HG02885 (cell line): Measurements from ENCODE around the gene FAAP100.
"Not testable (repeated sequence)": the region's sequence is repeated elsewhere in the genome, so short reads cannot be mapped to it uniquely, and the experiment has no call there.

ENCODE experiments used
- ATAC-seq: cut with Tn5 transposase; IDR thresholded peaks from one replicate; pipeline ENCODE4 v1.9.1; 2021; ENCODE audit warnings: mild to moderate bottlenecking; ENCODE audit not compliant: unreplicated experiment, poor library complexity

The FAAP100 gene, protein sequence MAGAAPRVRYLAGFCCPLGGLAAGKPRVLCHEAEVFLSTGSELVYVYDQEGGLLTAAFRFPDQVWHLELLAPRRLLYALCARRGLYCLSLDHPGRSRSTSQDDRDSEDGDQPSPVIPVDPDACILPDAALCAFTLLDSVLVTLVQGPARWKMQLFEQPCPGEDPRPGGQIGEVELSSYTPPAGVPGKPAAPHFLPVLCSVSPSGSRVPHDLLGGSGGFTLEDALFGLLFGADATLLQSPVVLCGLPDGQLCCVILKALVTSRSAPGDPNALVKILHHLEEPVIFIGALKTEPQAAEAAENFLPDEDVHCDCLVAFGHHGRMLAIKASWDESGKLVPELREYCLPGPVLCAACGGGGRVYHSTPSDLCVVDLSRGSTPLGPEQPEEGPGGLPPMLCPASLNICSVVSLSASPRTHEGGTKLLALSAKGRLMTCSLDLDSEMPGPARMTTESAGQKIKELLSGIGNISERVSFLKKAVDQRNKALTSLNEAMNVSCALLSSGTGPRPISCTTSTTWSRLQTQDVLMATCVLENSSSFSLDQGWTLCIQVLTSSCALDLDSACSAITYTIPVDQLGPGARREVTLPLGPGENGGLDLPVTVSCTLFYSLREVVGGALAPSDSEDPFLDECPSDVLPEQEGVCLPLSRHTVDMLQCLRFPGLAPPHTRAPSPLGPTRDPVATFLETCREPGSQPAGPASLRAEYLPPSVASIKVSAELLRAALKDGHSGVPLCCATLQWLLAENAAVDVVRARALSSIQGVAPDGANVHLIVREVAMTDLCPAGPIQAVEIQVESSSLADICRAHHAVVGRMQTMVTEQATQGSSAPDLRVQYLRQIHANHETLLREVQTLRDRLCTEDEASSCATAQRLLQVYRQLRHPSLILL

DNA sequence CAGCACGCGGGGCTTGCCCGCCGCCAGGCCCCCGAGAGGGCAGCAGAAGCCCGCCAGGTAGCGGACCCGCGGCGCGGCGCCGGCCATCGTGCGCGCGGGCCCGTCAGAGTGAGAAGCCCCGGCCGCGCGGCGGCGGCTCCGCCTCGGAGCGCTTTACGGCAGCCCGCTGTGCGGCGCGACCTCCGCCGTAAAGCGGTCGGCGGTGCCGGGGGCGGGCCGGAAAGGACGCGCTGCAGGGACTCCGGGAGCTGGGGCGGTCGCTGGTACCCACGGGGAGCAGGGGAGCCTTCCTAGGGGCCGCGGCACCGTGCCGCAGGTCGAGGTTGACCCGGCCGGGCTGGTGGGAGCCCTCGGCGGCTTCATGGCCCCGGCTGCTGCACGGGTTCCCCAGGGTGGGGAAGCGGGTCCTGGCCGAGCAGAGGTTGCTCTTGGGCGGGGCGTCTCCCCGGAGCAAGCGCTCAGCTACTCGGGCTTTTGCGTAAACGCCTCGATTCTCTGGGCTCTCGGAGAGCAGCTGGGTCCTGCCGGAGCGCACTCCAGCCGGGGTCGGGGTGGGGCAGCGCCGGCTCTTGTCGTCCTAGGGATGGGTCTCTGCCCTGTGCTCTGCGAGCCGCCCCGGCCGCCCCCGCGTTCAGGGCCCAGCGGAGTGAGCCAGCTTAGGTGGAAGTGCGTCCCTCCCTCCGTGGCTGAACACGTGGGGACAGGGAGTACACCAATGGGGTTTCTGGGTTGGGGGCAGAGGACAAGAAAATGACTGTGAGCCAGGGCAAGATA, at the start of gene FAAP100:
Gene FAAP100 (minus strand): TSS at position 110 of the 774 bp plus-strand sequence. CDS start 23 bp downstream, at position 87.
- peak; percentile 59 for ATAC-seq

DNA sequence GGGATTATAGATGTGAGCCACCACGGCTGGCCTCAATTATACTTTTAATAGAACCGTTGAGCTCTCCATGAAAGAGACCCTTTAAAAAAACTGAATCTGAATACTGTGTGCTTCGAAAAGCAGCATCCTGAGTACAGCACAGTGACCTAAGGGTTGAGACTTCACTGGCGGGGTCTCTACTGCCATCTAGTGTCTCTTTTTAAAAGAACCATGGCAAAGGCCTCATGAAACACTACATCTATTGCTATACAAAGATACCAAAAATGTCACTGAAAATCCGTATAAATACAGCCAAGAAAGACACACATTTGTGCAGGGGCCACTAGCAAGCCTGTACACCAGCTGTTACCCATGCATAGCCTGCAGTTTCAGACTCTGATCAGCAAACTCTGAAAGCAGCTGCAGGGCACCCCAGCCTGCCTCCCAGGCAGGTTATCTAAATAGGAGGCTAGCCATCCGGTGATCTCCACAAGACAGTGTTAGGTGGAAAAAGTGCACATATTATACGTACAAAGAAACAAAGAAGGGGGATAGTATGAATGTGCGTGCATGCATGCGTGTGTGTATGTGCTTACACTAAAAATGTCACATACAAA, 49.5 kb upstream of the FAAP100 start:
- ATAC-seq = no peak

DNA sequence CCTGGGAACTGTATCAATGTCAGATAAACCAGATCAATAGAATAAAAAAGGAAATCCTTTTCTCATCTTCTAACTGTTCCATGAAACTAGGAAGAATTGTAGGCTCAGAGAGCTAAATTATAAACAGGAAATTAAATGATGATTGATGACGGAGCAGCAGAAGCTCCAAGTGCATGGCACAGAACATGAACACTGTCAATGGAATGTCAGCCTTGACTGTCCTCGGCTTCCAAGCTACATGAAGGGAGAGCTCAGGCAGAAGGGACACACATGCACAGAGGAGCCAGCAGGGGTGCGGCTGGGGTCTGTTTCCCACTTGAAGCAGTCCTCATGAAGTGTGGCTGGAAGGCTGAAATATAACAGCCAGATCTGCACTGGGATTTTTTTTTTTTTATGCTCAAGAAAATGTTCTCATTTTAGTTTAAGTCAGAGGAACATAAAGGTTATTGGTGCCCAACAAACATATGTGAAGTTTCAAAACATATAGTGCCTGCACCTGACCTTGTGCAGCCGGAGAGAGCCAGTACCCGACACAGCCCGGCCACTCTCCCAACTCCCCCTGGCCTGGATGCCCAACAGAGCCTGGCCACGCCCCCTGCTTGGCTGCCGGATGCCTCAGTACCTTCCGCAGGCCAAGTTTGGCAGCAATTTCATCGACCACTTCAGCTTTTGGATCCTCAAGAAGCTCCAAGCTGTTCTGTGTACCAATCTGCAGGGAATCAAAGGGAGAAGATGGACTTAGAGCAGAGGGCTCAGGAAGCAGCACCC, 47.8 kb upstream of the FAAP100 start:
- no peak for ATAC-seq

DNA sequence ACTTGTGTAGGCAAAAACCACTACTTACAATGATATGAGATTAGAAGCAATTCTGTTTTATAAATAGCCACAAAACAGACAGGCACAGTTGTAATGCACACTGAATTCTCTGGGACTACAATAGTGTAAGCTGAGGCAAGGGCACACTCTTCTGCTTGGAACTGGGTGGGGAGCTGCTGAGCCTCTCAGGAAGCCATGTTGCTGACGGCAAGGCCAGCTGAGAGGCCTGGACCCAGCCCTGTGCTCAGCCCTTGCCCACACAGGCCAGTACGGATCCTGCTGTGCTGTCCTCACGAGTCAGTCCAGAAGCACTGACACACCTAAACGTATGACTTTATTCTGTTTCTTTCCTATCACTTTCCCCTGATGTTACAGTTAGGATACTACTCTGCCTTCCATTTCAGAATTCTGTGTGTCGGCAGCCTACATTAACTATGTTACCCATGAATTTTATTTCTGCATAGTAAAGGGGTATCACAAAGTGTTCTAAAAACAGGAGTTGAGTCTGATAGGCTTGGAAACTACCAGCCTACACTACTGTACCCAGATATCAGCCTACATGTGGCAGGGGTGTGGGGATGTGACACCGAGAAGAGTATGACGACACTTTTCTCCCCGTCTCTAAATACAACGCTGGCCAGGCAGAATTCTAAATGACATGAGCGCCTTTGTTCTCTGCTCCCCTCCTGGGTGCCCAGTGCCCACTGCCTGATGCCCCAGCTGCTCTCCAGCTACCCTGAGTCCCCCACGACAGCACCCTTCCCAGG, 41.1 kb upstream of the FAAP100 start:
- ATAC-seq = no peak

DNA sequence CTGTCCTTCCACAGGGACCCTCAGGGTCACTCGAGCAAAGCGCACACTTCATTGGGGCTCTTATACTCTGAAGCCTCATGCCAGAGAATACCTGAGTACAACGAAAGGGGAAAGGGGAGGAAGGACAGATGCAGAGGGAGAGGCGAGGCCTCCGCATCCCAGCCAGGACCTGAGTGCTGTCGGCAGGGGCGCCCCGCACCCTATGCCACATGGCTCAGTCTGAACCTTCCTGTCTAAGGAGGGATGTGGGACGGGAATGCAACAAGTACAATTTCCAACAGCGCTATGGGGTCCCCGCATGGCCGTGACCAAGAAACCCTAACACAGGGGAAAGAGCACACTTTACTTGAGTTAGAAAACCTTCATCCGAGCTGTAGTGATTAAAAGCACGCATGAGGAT, 39.8 kb upstream of the FAAP100 start:
- no peak for ATAC-seq

DNA sequence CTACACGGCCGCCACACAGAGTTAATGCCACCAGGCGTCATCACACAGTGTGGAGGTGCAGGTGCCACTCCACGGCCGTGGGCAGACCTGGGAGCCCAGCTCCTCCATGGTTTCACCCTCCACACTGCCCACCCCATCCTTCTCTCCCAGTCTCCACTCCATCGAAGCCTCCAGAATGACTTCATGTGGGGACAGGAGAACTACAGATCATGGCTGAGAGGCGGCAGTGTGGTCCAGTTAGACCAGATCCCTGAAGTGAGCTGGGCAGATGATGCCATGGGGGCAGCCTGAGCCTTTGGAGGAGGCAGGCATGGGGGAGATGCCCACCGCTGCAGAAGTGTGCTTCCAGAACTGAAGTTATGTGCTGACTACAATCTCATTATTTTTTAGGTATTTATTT, 38.0 kb upstream of the FAAP100 start:
- no peak for ATAC-seq

DNA sequence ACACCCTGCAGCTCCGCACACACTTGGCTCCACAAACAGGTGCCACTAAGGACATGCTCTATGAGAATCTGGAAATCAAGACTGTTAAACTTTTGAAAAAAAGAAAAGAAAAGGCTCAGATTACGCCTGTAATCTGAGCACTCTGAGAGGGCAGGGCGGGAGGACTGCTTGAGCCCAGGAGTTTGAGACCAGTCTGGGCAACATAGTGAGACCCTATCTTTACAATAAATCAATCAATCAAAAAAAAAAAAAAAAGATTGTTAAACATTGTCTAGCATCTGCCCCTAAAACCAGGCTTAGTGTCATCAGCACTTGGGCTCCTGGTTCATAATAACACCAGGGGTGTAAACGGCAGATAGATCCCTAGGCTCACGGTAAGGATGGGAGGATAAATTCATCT, 37.5 kb upstream of the FAAP100 start:
- ATAC-seq = no peak

DNA sequence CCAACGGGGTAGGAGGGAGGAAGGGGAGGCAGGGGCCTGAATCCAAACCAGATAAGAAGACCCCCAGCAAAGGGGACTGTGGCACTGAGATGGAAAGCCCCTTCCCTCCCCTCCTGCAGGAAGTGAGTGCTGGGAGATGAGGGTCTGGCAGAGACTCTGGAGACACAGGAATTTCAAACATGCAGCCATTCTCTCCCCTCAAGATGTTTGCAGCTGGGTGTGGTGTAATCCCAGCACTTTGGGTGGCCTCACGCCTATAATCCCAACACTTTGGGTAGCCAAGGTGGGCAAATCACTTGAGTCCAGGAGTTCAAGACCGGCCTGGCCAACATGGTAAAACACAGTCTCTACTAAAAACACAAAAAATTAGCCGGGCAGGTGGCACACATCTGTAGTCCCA, 33.9 kb upstream of the FAAP100 start:
- ATAC-seq = no peak

DNA sequence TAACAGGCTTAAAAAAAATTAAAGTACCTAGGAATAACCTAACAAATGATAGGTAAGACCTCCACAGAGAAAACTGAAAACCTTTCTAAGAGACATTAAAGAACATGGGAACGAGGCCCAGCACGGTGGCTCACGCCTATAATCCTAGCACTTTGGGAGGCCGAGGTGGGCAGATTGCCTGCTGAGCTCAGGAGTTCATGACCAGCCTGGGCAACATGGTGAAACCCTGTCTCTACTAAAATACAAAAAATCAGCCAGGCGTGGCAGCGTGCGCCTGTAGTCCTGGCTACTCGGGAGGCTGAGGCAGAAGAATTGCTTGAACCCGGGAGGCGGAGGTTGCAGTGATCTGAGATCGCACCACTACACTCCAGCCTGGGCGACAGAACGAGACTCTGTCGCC, 32.6 kb upstream of the FAAP100 start:
- not testable (repeated sequence) for ATAC-seq

DNA sequence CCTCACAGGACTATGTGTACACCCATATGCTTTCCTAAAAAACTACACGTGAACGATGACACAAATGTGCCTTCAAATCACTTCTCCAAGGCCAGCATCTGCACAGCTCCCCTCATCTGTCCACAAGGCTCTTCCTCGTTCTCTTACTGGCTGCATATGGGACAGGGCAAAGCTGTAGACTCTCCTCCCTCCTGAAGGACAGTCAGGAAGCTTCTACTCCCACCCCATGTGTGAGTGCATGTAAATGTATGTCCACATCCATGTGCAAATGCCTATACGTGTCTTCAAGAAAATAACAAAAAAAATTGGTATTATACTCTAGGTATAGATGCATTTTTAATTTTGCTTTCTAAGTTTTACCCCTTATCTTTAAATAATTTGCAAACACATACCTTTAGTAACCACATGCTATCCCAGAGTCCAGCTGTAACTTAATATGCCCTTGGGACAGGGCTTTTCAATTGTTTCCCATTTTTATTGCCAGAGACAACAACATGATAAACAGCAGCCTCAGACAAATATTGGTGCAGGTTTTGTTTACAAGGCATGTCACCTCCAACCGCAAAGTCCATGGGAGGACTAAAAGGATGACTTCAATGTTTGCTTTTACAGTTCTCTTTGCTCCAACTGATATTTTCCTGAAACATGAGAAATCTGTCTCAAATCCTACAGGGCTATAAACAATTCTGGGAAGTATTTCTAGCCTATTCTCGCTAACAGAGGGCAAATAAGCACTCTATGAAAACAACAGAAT, 31.6 kb upstream of the FAAP100 start:
- no peak for ATAC-seq

DNA sequence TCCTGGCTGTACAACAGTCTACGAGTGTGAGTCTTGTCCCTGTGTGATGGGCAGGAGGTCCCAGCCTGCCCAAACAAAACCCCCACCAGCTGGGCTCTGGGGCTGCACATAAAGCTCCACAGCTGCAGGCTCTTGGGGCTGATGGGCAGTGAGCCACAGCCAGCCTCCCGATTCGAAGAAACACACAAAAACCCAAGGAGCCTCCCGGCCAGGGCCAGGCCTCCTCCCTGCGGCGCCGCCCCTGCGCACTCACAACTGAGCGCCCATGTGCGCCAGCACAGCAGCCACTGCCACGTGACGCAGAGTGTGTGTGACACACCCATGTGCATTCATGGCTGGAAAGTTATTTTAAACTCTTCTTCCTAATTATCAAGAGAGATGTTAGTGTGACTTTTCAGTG, 30.6 kb upstream of the FAAP100 start:
- ATAC-seq = no peak

DNA sequence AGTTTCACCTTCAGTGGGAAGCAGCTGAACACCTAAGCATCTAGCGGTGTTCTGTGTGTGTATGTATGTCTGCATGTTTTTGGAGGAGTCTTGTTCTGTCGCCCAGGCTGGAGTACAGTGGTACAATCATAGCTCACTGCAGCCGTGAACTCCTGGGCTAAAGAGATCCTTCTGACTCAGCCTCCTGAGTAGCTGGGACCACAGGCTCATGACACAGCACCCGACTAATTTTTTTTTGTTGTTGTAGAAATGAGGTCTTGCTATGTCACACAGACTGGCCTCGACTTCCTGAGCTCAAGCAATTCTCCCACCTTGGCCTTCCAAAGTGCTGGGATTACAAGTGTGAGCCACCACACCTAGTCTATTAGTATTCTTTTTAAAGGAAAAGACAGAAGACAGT, 30.2 kb upstream of the FAAP100 start:
- ATAC-seq = no peak

DNA sequence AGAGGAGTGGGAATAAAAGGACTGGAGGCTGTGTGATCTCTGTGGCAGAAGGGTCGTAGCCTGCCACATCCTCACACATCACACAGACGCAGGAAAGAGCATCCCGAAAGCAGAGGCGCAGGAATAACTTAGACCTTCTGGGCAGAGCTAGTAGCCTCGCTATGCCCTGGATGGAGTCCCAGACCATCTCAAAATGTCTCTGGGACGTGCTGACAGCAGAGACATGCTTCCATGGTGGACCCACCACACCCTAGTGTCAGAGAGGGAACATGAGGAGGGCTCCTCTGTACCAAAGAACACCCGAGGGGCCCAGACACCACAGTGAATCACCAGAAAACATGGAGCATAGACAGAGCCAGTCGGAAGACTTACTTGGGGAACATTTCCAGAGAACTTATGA, 29.6 kb upstream of the FAAP100 start:
- ATAC-seq = no peak

DNA sequence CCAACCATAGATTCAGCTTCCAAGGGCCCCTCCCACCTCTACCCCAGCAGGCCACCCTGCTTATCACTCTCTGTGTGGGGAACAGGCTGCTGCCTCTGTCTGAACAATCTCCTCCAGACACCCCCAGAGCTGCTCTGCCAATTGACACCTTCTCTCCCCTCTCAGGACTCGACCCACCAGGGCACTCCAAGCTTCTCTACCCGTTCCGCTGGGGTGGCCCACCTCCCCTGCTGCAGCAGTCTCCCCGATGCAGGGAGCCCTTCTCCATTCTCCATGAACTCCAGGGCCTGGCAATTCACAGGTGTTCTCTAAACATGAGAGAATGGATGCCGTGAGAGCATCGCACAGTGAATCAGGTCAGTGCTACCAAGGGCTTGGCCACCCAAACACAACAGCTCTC, 28.3 kb upstream of the FAAP100 start:
- ATAC-seq = no peak

DNA sequence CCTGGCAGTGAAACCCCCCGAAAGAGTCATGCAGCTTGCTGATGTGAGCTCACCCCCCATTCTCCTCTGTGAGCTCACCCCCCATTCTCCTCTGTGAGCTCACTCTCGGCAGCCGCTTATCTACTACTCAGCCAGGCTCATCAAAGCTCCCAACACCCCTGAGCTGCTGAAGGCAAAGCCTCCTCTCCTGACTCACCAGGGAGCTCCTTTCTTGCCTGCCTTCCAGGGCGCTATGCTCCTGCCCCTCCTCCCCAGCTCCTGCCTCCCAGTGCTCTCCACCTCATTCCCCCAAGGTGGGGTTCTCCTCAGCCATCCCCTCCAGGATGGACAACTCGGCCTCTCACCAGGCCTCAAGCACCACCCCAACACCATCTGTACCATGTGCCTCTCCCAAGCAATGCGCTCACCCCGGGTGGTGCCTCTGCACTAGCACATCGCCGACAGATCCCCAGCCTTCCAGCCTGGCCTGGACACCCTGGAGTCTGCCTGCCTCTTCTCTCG, 27.7 kb upstream of the FAAP100 start:
- ATAC-seq = no peak

DNA sequence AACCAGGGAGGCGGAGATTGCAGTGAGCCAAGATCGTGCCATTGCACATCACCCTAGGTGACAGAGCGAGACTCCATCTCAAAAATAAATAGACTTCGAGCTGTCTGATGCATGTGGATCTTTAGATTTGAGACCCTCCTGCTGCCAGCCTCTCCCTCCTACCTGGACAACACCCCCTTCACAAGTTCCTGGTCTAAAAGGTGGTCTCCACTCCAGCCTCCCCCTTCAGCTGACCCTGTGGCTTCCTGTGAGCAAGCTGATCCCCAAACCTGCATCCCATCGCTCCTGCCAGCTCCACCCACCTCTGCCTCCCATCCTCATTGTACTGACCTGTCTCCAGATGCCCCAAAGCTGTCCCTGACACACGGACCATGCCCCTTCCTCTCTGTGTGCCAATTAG, 27.1 kb upstream of the FAAP100 start:
- ATAC-seq = no peak

DNA sequence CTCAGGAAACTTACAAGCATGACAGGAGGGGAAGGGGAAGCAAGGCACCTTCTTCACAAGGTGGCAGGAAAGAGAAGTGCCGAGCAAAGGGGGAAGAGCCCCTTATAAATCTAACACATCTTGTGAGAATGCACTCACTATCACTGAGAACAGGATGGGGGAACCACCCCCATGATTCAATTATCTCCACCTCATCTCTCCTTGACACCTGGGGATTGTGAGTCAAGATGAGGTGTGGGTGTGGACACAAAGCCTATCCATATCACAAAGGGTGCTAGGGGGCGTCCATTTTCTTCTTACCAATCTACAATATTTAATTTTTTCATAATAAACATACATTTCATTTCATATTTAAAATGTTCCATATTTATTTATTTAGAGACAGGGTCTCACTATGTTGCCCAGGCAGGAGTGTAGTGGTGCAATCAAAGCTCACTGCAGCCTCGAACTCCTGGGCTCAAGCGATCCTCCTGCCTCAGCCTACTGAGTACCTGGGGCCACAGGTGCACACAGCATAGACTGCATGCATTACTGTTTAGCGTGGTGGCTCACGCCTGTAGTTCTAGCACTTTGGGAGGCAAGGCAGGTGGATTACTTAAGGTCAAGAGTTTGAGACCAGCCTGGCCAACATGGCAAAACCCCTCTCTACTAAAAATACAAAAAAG, 26.5 kb upstream of the FAAP100 start:
- ATAC-seq = no peak
